Progenitor cell of endocrine pancreas (in vitro differentiated cells): ENCODE results near the gene UST. TPM values are rescaled to one million over a fixed set of nuclear protein-coding genes. Genes with fewer than 3 reads are reported as not detected.

Source experiments
- DNase-seq: peaks from one replicate; pipeline ENCODE4 v3.0.0; 2021; ENCODE audit warnings: low spot score; ENCODE audit not compliant: unreplicated experiment
- H3K27ac Mint-ChIP-seq: 2 replicates; pipeline ENCODE4 v1.8.0; 2021; ENCODE audit warnings: mild to moderate bottlenecking, moderate library complexity, mixed read lengths
- H3K27me3 Mint-ChIP-seq: 2 replicates; pipeline ENCODE4 v1.8.0; 2021; ENCODE audit warnings: mixed read lengths
- H3K36me3 Mint-ChIP-seq: 2 replicates; pipeline ENCODE4 v1.8.0; 2022; ENCODE audit warnings: mixed read lengths; ENCODE audit not compliant: insufficient read depth
- H3K4me1 Mint-ChIP-seq: 2 replicates; pipeline ENCODE4 v1.8.0; 2021; ENCODE audit warnings: low read depth, mixed read lengths
- H3K4me3 Mint-ChIP-seq: 2 replicates; pipeline ENCODE4 v1.8.0; 2021; ENCODE audit warnings: low read depth, mild to moderate bottlenecking, moderate library complexity, mixed read lengths
- H3K9me3 Mint-ChIP-seq: 2 replicates; pipeline ENCODE4 v1.8.0; 2021; ENCODE audit warnings: low read depth, mixed read lengths
- CTCF ChIP-seq: fragments of 200-600 bp; sonication (generic); IDR thresholded peaks from one replicate; pipeline ENCODE4 v1.5.0; 2021; ENCODE audit warnings: antibody characterized with exemption, mild to moderate bottlenecking; ENCODE audit not compliant: unreplicated experiment
- total RNA-seq: library from RNA; stranded (reverse); gene quantifications from 2 replicates; pipeline ENCODE4 v1.2.1, GENCODE V29; 2021

UST gene
- total RNA-seq, 1 donor from 2014 or later, result 2.9 TPM

DNA sequence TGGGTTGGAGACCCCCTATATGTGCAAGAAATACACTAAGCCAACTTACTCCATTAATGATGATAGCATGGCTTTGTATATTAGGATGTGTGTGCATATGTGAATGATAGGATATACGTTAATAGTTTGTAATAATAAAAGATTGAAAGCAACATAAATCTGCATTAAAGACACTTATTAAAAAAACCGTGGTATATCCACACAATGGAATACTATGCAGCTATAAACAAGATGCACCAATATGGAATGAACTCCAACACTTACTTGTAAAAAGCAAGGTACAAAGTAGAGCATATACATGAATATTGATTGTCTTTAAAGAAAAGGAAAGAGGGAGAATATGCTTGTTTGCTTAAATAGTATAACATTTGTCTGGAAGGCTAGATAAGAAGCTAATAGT, 68.0 kb downstream of the UST start:
- Mint-ChIP-seq H3K27me3 (peaks cover 4% of the 10 kb centered on the region), H3K27ac (no peak overlapping the region)

GRCh38 chr6:148816117-148816516, 69.3 kb downstream of the UST start:
- H3K4me3 Mint-ChIP-seq, result no peak overlapping the region
- peaks cover 4% of the 10 kb centered on the region for H3K27me3 Mint-ChIP-seq
- TF ChIP-seq CTCF, result no peak
- peaks cover 3% of the 10 kb centered on the region for H3K36me3 Mint-ChIP-seq
- H3K4me1 Mint-ChIP-seq, result peaks cover 13% of the 10 kb centered on the region
- no peak for DNase-seq
- H3K27ac Mint-ChIP-seq, result no peak overlapping the region
- peaks cover 5% of the 10 kb centered on the region for H3K9me3 Mint-ChIP-seq

More for the DNA sequence above, 68.0 kb downstream of the UST start:
- H3K4me3 Mint-ChIP-seq, result no peak overlapping the region
- H3K36me3 Mint-ChIP-seq, result peaks cover 3% of the 10 kb centered on the region
- DNase-seq, result no peak
- peaks cover 5% of the 10 kb centered on the region for H3K9me3 Mint-ChIP-seq
- H3K4me1 Mint-ChIP-seq, result peaks cover 13% of the 10 kb centered on the region
- no peak for TF ChIP-seq CTCF

DNA sequence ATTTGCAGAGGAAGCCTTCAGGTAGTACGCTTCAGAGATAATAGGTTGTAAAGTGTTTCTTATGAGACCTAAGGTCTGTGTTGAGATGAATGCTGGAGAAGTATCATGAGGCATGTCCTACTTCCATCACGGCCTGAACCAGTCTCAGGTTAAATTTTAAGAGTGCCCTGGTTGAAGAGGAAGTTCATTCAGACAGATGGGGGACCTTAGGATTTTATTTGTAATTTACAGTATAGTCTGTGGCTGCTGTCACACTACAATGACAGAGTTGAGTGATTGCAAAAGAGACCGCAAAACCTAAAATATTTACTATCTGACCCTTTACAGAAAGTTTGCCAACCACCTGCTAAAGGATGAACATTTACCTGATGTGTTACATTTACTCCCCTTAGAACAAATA, 70.9 kb downstream of the UST start:
- H3K9me3 Mint-ChIP-seq, result peaks cover 5% of the 10 kb centered on the region
- H3K27me3 Mint-ChIP-seq, result peaks cover 4% of the 10 kb centered on the region
- no peak overlapping the region for H3K4me3 Mint-ChIP-seq
- no peak for DNase-seq
- H3K36me3 Mint-ChIP-seq, result peaks cover 3% of the 10 kb centered on the region
- no peak for TF ChIP-seq CTCF
- H3K4me1 Mint-ChIP-seq, result peaks cover 13% of the 10 kb centered on the region
- no peak overlapping the region for H3K27ac Mint-ChIP-seq

- DNase-seq, result no peak
- H3K27ac Mint-ChIP-seq, result no peak overlapping the region
- TF ChIP-seq CTCF, result no peak
- no peak overlapping the region for H3K4me3 Mint-ChIP-seq
- peaks cover 13% of the 10 kb centered on the region for H3K4me1 Mint-ChIP-seq
- peaks cover 3% of the 10 kb centered on the region for H3K36me3 Mint-ChIP-seq
- H3K9me3 Mint-ChIP-seq, result peaks cover 5% of the 10 kb centered on the region
- H3K27me3 Mint-ChIP-seq, result peaks cover 6% of the 10 kb centered on the region
Observed at GRCh38 chr6:148818939-148819575, 72.2 kb downstream of the UST start.

GRCh38 chr6:148819852-148820251, 73.0 kb downstream of the UST start:
- Mint-ChIP-seq H3K27me3 (peaks cover 6% of the 10 kb centered on the region), H3K4me3 (no peak overlapping the region), H3K27ac (no peak overlapping the region), H3K36me3 (peaks cover 1% of the 10 kb centered on the region), H3K9me3 (peaks cover 4% of the 10 kb centered on the region), H3K4me1 (peaks cover 13% of the 10 kb centered on the region)
- no peak for TF ChIP-seq CTCF
- no peak for DNase-seq
